Heart right ventricle (tissue), 16 donors: Measurements from ENCODE around the gene NDFIP1. TPM values are rescaled to one million over a fixed set of nuclear protein-coding genes. Genes with fewer than 3 reads are reported as not detected.

ENCODE experiments used
- ATAC-seq, 8 donors: fragments of 200-7000 bp; cut with Tn5 transposase; one replicate each; pipeline ENCODE4 v1.9.1; 2020; ENCODE audit warnings: mild to moderate bottlenecking in 8 of 8, moderate library complexity in 8 of 8, moderate number of reproducible peaks in 1 of 8
- DNase-seq, 2 donors: peaks; one replicate each; pipeline ENCODE4 v3.0.0-alpha.2; 2020
- H3K27ac ChIP-seq, 10 donors: fragments of 200-600 bp; sonication (generic) in 2 of 10; one replicate each; pipeline versions ENCODE4 v1.5.0 to v1.8.0; 2020 to 2022; ENCODE audit warnings: mild to moderate bottlenecking in 3 of 10
- H3K27me3 ChIP-seq, 7 donors: fragments of 200-600 bp; one replicate each; pipeline ENCODE4 v1.8.0; 2021 to 2022; ENCODE audit warnings: mild to moderate bottlenecking in 2 of 7
- H3K36me3 ChIP-seq, 9 donors: fragments of 200-600 bp; sonication (generic) in 1 of 9; one replicate each; pipeline versions ENCODE4 v1.5.0 to v1.8.0; 2020 to 2022; ENCODE audit warnings: mild to moderate bottlenecking in 2 of 9
- H3K4me1 ChIP-seq, 9 donors: fragments of 200-600 bp; sonication (generic) in 1 of 9; one replicate each; pipeline versions ENCODE4 v1.5.0 to v1.8.0; 2020 to 2022; ENCODE audit warnings: mild to moderate bottlenecking in 4 of 9
- H3K4me3 ChIP-seq, 10 donors: fragments of 200-600 bp; sonication (generic) in 2 of 10; one replicate each; pipeline versions ENCODE4 v1.5.0 to v1.8.0; 2020 to 2022; ENCODE audit warnings: mild to moderate bottlenecking in 7 of 10, moderate library complexity in 2 of 10
- H3K9me3 ChIP-seq, 11 donors: fragments of 200-600 bp in 10 of 11; sonication (generic) in 2 of 11; one replicate each; pipeline versions ENCODE4 v1.5.0 to v1.8.0; 2013 to 2022; ENCODE audit warnings: mild to moderate bottlenecking in 2 of 11, control low read depth in 1 of 11, moderate library complexity in 1 of 11
- WGBS, 2 donors: extraction: QIAGEN DNeasy Blood & Tissue Kit; methylation state at CpG; one replicate each; pipeline ENCODE4 v1.1.7; 2013; ENCODE audit warnings: inconsistent platforms in 1 of 2; 5-methylcytosine and 5-hydroxymethylcytosine counted together
- intact Hi-C, 10 donors: fragments of 100-400 bp; cut with DNase I; formaldehyde crosslinking; loops; one replicate each; pipeline versions ENCODE4 v1.11.1 to v1.14.2; 2022
- polyA plus RNA-seq, 2 donors: library from polyadenylated mRNA; stranded (reverse); fragments of 200-250 nt; gene quantifications; one replicate each; pipeline ENCODE4 v1.2.3, GENCODE V29; 2013
- total RNA-seq, 10 donors: library from RNA; stranded (reverse); fragmentation: NEBNext Ultra II Directional in 3 of 10; extraction: Animal tissue kit (Norgen Biotek cat#: 25700) in 3 of 10; gene quantifications; one replicate each; pipeline versions ENCODE4 v1.2.1 to v1.2.4, GENCODE V29; 2021 to 2023
- TF ChIP-seq, protein P1 (sequence below), 9 donors: fragments of 200-600 bp; sonication (generic) in 2 of 9; IDR thresholded peaks; one replicate each; pipeline versions ENCODE4 v1.5.0 to v1.8.0; 2021 to 2022; ENCODE audit warnings: antibody characterized with exemption in 9 of 9, mild to moderate bottlenecking in 5 of 9, moderate library complexity in 1 of 9
- donor health status: Arrhythmogenic right ventricular cardiomyopathy.
- donor health status: ischemic (EF 13 %, LVEDD 7.1; RV severe dilation, severe dysfunction).
- donor health status: healthy with polysubstance abuse.
- donor health status: DM: no; HTN: yes; CAD: no.
- donor health status: DM: no; HTN: no; CAD: no.
- donor health status: ischemic (EF 25% LVEDD 6.9; RV normal size, moderate dysfunction).
- donor health status: ischemic (EF 25% LVEDD 5.7; RV mildly dilated, moderate dysfunction).
- donor health status: healthy.
- donor health status: DM: yes; HTN: yes; CAD: no.
- donor health status: Ischemic cardiomyopathy.
- donor health status: ischemic (EF 35%, LVEDD 5.7; RV mildly dilated, moderate dysfunction).
- donor health status: nonischemic (EF 11% LVEDD 7.7; RV severe dilation, severe dysfunction).
- donor health status: DM: yes; HTN: yes; CAD: no.
- donor health status: PGD.
- donor health status: ischemic (EF 29% LVEDD 5.4; RV normal size, mild dysfunction).
- donor health status: nonischemic (EF 23%, LVEDD 6.1; RV moderate dilation, normal function).

NDFIP1 gene
- total and polyA plus RNA-seq, 12 donors: 25.2 to 67.4 (median 58.9) TPM

DNA sequence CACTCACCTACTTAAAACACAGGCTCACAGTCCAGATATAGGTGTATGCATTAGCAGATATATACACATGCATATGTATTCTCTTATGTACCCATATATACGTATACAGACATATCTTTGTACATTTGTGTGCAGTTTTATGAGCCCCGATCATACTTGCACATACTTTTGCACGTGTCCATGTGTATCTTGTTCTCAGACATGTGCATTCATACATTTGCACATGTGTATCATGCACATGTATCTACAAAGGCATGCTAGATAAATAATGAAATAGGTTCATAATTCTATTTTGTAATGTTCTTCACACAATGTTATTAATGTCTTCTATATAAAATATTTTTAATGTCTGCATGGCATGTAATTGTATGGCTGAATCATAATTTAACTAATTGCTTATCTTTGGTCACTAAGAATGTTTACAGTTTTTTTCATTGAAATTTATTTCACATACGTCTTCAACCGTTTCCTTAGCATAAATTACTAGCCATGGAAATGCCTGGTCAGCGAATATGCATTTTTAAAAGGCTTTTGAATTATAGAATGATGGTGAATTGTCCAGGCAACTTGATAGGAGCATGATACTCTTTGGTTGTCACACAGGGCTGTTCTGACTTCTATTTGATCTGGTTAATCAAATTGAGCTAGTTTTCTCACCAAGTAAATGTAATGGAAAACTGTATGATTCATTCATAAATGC is 2.6 kb downstream of the NDFIP1 start:
- intact Hi-C loops: loop anchor here in 1 of 10 donors (5.0 kb wide), 1 partner anchor 49 kb away; no protein-coding TSS in a partner anchor
- DNase-seq: no peak
- H3K4me3 ChIP-seq: peak overlapping the region in 5 of 10 donors; percentile 73 to 95 (median 84)
- TF ChIP-seq, protein P1, sequence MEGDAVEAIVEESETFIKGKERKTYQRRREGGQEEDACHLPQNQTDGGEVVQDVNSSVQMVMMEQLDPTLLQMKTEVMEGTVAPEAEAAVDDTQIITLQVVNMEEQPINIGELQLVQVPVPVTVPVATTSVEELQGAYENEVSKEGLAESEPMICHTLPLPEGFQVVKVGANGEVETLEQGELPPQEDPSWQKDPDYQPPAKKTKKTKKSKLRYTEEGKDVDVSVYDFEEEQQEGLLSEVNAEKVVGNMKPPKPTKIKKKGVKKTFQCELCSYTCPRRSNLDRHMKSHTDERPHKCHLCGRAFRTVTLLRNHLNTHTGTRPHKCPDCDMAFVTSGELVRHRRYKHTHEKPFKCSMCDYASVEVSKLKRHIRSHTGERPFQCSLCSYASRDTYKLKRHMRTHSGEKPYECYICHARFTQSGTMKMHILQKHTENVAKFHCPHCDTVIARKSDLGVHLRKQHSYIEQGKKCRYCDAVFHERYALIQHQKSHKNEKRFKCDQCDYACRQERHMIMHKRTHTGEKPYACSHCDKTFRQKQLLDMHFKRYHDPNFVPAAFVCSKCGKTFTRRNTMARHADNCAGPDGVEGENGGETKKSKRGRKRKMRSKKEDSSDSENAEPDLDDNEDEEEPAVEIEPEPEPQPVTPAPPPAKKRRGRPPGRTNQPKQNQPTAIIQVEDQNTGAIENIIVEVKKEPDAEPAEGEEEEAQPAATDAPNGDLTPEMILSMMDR (IDR thresholded peaks at IDR 0.05): no peak
- no peaks in the 10 kb centered on the region for H3K9me3 ChIP-seq
- no peaks in the 10 kb centered on the region for H3K27me3 ChIP-seq
- H3K27ac ChIP-seq: peak overlapping the region in 2 of 10 donors; percentile 99 to 100
- no peaks in the 10 kb centered on the region for H3K36me3 ChIP-seq
- H3K4me1 ChIP-seq: peaks cover 0 to 77% (median 53%) of the 10 kb centered on the region in 9 donors
- 68 to 70% methylated on average over 6 of the region's 6 CpGs for WGBS, 2 donors
- no peak for ATAC-seq

DNA sequence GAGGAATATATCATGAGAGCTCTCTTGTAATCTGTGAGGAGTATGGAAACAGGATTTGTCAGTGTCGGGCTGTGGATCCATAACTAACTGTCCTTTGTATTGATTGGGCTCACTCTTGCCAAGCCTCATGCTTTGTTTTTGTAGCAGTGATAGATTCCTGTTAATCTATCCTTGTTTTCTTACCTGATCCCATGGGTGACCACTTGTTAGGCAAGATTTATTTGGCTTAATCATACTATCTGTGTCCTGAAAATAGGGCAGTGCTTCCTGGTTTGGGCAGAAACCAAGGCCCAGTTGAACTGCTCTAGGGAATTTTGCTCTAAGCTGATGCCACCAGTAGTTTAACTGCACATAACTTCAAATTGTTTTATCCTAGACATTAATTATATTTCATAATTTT is 6.1 kb downstream of the NDFIP1 start:
- Histone ChIP-seq H3K4me3 (no peak overlapping the region), H3K27ac (peak overlapping the region in 2 of 10 donors; percentile 8 to 29), H3K27me3 (no peaks in the 10 kb centered on the region), H3K36me3 (peaks cover 0 to 11% (median 0%) of the 10 kb centered on the region in 9 donors), H3K9me3 (no peaks in the 10 kb centered on the region), H3K4me1 (peaks cover 3 to 90% (median 78%) of the 10 kb centered on the region in 9 donors)
- intact Hi-C loops: loop anchor here in 1 of 10 donors (5.0 kb wide), 1 partner anchor 52 kb away; no protein-coding TSS in a partner anchor
- ATAC-seq (no peak), DNase-seq (no peak)
- TF ChIP-seq, protein P1 (IDR thresholded peaks at IDR 0.05): no peak
- WGBS, 2 donors: 88 to 94% methylated on average over 1 of the region's 1 CpG

DNA sequence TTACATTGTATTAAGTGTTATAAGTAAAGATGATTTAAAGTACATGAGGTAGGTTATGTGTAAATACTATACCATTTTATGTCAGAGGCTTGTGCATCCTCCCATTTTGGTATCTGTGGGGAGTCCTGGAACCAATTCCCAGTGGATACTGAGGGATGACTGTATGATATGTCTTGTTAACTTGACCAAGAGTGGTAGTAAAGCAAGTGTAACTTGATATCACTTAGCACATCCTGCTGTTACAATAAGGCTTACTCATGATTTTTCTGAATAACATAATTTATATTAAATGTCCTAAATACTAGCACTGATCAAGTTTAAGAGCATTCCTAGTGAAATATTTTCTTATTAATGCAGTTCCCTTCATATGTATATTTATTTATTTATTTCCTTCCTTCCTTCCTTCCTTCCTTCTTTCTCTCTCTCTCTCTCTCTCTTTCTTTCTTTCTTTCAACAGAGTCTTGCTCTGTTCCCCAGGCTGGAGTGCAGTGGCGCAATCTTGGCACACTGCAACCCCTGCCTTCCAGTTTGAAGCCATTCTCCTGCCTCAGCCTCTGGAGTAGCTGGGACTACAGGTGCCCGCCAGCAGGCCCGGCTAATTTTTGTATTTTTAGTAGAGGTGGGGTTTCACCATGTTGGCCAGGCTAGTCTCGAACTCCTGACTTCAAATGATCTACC is 7.5 kb downstream of the NDFIP1 start:
- Histone ChIP-seq H3K27ac (no peak overlapping the region), H3K4me1 (peaks cover 3 to 88% (median 70%) of the 10 kb centered on the region in 9 donors), H3K9me3 (no peaks in the 10 kb centered on the region), H3K4me3 (no peak overlapping the region), H3K36me3 (peaks cover 0 to 16% (median 0%) of the 10 kb centered on the region in 9 donors), H3K27me3 (no peaks in the 10 kb centered on the region)
- intact Hi-C loops: no loop called here
- ATAC-seq: no peak
- TF ChIP-seq, protein P1 (IDR thresholded peaks at IDR 0.05): no peak
- WGBS, 2 donors: 93 to 98% methylated on average over 4 of the region's 4 CpGs
- peak in 1 of 2 donors; percentile 23 for DNase-seq

DNA sequence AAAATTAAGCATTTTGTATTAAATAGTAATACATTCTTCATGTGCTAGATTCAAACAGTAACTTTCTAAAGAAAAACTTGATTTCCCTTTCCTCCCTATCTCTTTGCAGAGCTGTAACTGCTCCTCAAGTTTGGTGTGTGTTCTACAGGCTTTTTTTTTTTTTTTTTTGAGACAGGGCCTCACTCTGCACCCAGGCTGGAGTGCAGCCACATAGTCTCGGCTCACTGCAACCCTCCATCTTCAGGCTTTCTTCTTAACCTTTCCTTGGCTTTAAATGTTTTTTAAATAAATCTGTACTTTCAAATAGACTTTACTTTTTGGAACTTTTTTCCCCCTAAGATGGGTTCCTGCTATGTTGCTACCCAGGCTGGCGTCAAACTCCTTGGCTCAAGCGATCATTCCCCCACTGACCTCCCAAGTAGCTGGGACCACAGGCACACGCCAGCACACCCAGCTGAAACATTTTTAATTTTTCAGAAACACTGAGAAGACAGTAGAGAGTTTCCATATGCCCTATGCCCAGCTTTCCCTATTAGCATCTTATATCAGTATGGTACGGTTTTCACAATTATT is 9.1 kb downstream of the NDFIP1 start:
- ATAC-seq: peak in 5 of 8 donors; percentile 34 to 58 (median 47)
- TF ChIP-seq, protein P1 (IDR thresholded peaks at IDR 0.05): no peak
- H3K27me3 ChIP-seq: no peaks in the 10 kb centered on the region
- DNase-seq: no peak
- no peaks in the 10 kb centered on the region for H3K9me3 ChIP-seq
- peak overlapping the region in 2 of 10 donors; percentile 2 to 43 for H3K27ac ChIP-seq
- H3K36me3 ChIP-seq: peaks cover 0 to 30% (median 0%) of the 10 kb centered on the region in 9 donors
- intact Hi-C loops: no loop called here
- peaks cover 3 to 88% (median 68%) of the 10 kb centered on the region in 9 donors for H3K4me1 ChIP-seq
- no peak overlapping the region for H3K4me3 ChIP-seq
- WGBS, 2 donors: 75 to 78% methylated on average over 5 of the region's 5 CpGs
